K562 (cell line): ENCODE results near the gene HIKESHI. TPM values are rescaled to one million over a fixed set of nuclear protein-coding genes. Genes with fewer than 3 reads are reported as not detected.

Source experiments
- BCL6 ChIP-seq: fragments of 250-450 bp; sonication (Bioruptor Pico); IDR thresholded peaks from 2 replicates; pipeline ENCODE4 v1.4.0; 2020
- DMBX1 ChIP-seq: fragments of 250-450 bp; sonication (Bioruptor Pico); IDR thresholded peaks from 2 replicates; pipeline ENCODE4 v1.8.0; 2022; ENCODE audit warnings: inconsistent platforms, mild to moderate bottlenecking, moderate library complexity, borderline replicate concordance
- HMGN3 ChIP-seq: IDR thresholded peaks from 2 replicates; pipeline ENCODE4 v1.6.1; 2011; ENCODE audit warnings: borderline replicate concordance, low read depth, mild to moderate bottlenecking, mixed read lengths, low read length; ENCODE audit not compliant: insufficient read length; ENCODE audit errors: extremely low read depth
- JUND ChIP-seq, 2 experiments: IDR thresholded peaks; 2 replicates in 1 of 2; 3 replicates in 1 of 2; pipeline ENCODE4 v1.6.1; 2011; ENCODE audit warnings: borderline replicate concordance in 2 of 2, low read depth in 2 of 2, low read length in 2 of 2, improper control_type of control experiment in 1 of 2, missing biosample characterization in 1 of 2, missing genetic modification characterization in 1 of 2, missing genetic modification reagents in 1 of 2
- MEF2D ChIP-seq: conservative IDR thresholded peaks from 2 replicates; pipeline ENCODE4 v1.6.1; 2016; ENCODE audit warnings: low read depth, missing genetic modification characterization, missing compliant biosample characterization
- NR3C1 ChIP-seq: sonication (generic); formaldehyde crosslinking; IDR thresholded peaks from 2 replicates; pipeline ENCODE4 v1.8.1; 2022; ENCODE audit warnings: missing genetic modification reagents
- PYGO2 ChIP-seq: fragments of 450-650 bp; IDR thresholded peaks from 2 replicates; pipeline ENCODE4 v1.6.1; 2016; ENCODE audit warnings: mild to moderate bottlenecking, missing genetic modification characterization, moderate library complexity, missing compliant biosample characterization
- SP1 ChIP-seq: sonication (generic); formaldehyde crosslinking; IDR thresholded peaks from 2 replicates; pipeline ENCODE4 v1.8.1; 2022; ENCODE audit warnings: mild to moderate bottlenecking, missing genetic modification reagents
- TBL1XR1 ChIP-seq, 2 experiments: IDR thresholded peaks; 2 replicates each; pipeline ENCODE4 v1.6.1; 2012; ENCODE audit warnings: improper control_type of control experiment in 2 of 2, low read length in 2 of 2, mild to moderate bottlenecking in 1 of 2
- TEAD2 ChIP-seq: fragments of 450-650 bp; IDR thresholded peaks from 2 replicates; pipeline ENCODE4 v1.6.1; 2016; ENCODE audit warnings: missing genetic modification characterization, control low read depth, missing compliant biosample characterization
- ZNF239 ChIP-seq: fragments of 250-450 bp; sonication (Bioruptor Pico); IDR thresholded peaks from 2 replicates; pipeline ENCODE4 v1.4.0; 2020; ENCODE audit warnings: mild to moderate bottlenecking
- ZNF311 ChIP-seq: fragments of 250-450 bp; sonication (Bioruptor Pico); IDR thresholded peaks from 2 replicates; pipeline ENCODE4 v1.4.0; 2020; ENCODE audit warnings: mild to moderate bottlenecking, moderate library complexity
- ZNF778 ChIP-seq: fragments of 450-650 bp; formaldehyde crosslinking; IDR thresholded peaks from 2 replicates; pipeline ENCODE4 v1.4.0; 2020; ENCODE audit warnings: mild to moderate bottlenecking, moderate library complexity
- polyA plus RNA-seq, 8 experiments: library from polyadenylated mRNA; depleted of rRNA in 4 of 8; stranded (reverse) in 5 of 8; unstranded in 3 of 8; fragments of >200 nt; fragmentation: Nextera tagmentation in 2 of 8; fragmentation: Illumina TruSeq in 1 of 8; extraction: Ambion mirVana in 2 of 8; extraction: Trizol in 1 of 8; gene quantifications; 2 replicates each; pipeline versions ENCODE4 v1.2.1 to v1.2.3, GENCODE V29; 2011 to 2014; ENCODE audit warnings: inconsistent platforms in 1 of 8, missing spikeins in 1 of 8
- total RNA-seq, 7 experiments: library from RNA; depleted of rRNA in 6 of 7; stranded (reverse); fragments of >200 nt in 6 of 7; fragmentation: Illumina TruSeq in 2 of 7; extraction: Trizol in 2 of 7; gene quantifications; 2 replicates each; pipeline versions ENCODE4 v1.2.1 to v1.2.3, GENCODE V29; 2011 to 2021; ENCODE audit warnings: low replicate concordance in 1 of 7
- TF ChIP-seq, protein P1 (sequence below): fragments of 450-650 bp; IDR thresholded peaks from 2 replicates; pipeline ENCODE4 v1.6.1; 2017; ENCODE audit warnings: antibody characterized with exemption, mild to moderate bottlenecking
- TF ChIP-seq, protein P2 (sequence below): fragments of 450-650 bp; IDR thresholded peaks from 2 replicates; pipeline ENCODE4 v1.6.1; 2016; ENCODE audit warnings: missing biosample characterization, missing genetic modification characterization

The HIKESHI gene
- total and polyA plus RNA-seq, 9 of the 15 experiments (the other 6 are each of a cell fraction or from before 2014, with no cell fraction given): 33.2 to 196 (median 62.7) TPM

DNA sequence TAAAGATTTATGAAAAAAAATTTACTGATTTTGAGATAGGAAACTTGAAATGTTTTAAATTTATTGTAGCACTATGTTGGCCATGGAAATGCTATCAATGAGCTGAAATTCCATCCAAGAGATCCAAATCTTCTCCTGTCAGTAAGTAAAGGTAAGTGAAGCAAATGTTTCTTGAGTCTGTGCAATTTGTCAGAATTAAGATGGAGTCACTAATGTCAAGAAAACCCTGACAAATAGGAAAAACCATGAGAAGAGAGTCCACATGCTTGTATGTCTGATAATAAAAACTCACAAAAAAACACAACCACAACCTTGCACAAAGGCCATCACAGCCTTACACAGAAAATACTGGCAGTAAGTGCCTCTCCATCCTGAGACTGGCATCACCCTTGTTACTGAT lies 44.6 kb upstream of the HIKESHI start (continued):
- TF ChIP-seq, protein P1, sequence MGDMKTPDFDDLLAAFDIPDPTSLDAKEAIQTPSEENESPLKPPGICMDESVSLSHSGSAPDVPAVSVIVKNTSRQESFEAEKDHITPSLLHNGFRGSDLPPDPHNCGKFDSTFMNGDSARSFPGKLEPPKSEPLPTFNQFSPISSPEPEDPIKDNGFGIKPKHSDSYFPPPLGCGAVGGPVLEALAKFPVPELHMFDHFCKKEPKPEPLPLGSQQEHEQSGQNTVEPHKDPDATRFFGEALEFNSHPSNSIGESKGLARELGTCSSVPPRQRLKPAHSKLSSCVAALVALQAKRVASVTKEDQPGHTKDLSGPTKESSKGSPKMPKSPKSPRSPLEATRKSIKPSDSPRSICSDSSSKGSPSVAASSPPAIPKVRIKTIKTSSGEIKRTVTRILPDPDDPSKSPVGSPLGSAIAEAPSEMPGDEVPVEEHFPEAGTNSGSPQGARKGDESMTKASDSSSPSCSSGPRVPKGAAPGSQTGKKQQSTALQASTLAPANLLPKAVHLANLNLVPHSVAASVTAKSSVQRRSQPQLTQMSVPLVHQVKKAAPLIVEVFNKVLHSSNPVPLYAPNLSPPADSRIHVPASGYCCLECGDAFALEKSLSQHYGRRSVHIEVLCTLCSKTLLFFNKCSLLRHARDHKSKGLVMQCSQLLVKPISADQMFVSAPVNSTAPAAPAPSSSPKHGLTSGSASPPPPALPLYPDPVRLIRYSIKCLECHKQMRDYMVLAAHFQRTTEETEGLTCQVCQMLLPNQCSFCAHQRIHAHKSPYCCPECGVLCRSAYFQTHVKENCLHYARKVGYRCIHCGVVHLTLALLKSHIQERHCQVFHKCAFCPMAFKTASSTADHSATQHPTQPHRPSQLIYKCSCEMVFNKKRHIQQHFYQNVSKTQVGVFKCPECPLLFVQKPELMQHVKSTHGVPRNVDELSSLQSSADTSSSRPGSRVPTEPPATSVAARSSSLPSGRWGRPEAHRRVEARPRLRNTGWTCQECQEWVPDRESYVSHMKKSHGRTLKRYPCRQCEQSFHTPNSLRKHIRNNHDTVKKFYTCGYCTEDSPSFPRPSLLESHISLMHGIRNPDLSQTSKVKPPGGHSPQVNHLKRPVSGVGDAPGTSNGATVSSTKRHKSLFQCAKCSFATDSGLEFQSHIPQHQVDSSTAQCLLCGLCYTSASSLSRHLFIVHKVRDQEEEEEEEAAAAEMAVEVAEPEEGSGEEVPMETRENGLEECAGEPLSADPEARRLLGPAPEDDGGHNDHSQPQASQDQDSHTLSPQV: peak; percentile 96
- TF ChIP-seq ZNF239 (CRISPR knock-in tag) (peak; percentile 28; the same call in 1 of the 2 replicates), NR3C1 (CRISPR knock-in tag) (no peak), TBL1XR1 (IDR thresholded peaks at IDR 0.05; ENCODE audit: low read length in 2 of 2) (no peak), ZNF778 (CRISPR knock-in tag) (no peak), DMBX1 (CRISPR knock-in tag) (peak; percentile 83), HMGN3 (no peak), TEAD2 (0 out of 2 replicates have a peak, but pooled peaks have one; percentile 15), PYGO2 (peak; percentile 46; the same call in 1 of the 2 replicates), ZNF311 (CRISPR knock-in tag) (peak; percentile 87), MEF2D (tag) (peak; percentile 58; the same call in 1 of the 2 replicates), SP1 (CRISPR knock-in tag) (no peak), JUND (IDR thresholded peaks at IDR 0.05; ENCODE audit: borderline replicate concordance, low read depth, low read length) (no peak), JUND (tag; IDR thresholded peaks at IDR 0.05; ENCODE audit: borderline replicate concordance, low read depth, low read length) (no peak), BCL6 (CRISPR knock-in tag) (no peak)
- TF ChIP-seq, protein P2, sequence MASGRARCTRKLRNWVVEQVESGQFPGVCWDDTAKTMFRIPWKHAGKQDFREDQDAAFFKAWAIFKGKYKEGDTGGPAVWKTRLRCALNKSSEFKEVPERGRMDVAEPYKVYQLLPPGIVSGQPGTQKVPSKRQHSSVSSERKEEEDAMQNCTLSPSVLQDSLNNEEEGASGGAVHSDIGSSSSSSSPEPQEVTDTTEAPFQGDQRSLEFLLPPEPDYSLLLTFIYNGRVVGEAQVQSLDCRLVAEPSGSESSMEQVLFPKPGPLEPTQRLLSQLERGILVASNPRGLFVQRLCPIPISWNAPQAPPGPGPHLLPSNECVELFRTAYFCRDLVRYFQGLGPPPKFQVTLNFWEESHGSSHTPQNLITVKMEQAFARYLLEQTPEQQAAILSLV (tag): peak; percentile 68
